ENCODE results near the gene ATP5ME. TPM values are rescaled to one million over a fixed set of nuclear protein-coding genes. Genes with fewer than 3 reads are reported as not detected.

Gene ATP5ME
- total and polyA plus RNA-seq, 2 of the 13 experiments (the other 11 are each of a cell fraction or from before 2014, with no cell fraction given) = 305 to 753 TPM

DNA sequence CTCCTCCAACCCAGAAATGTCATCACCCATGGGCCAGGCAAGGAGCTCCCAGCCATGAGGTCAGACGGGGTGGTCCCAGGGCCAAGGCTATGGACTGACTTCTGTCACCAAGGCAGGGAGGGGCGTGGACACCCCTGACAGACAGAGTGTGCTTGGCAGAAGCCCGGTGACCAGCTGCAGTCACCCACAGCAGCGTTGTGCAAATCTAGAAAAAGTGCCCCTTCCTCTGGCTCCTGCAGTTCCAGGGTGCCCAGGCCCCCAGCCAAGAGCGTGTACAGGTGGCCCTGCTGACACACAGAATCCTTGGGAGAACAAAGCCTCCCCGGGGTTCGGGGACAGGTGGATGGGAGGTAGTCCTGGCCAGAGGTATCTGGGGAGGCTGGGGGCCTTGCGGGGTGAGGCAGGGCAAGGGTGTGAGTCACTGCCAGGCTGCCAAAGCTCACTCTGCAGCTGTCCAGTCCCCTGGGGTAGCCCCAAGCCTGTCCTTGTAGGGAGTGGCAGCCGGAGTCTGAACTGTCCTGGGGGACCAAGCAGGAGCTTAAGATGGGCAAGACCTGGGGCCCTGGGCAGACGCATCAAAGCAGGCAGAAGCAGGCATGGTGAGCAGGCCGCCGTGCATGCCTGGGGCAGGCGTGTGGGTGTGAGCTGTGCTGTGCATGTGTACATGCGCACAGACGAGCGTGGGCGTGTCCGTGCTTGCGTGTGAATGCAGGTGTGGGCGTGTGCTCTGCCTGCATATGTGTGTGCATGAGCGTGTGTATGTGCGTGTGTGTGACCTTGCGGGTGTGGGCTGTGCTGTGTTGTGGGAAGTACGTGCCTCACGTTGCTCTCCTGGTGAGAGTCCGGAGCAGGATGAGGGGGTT is 3.6 kb upstream of the ATP5ME start (continued):
- TF ChIP-seq CHD4 (IDR thresholded peaks at IDR 0.05; ENCODE audit: borderline replicate concordance, low read length) = no peak
- TF ChIP-seq ZNF672 (CRISPR knock-in tag; IDR thresholded peaks at IDR 0.05) = 0 out of 2 replicates have a peak, but pooled peaks have one; percentile 56
- TF ChIP-seq, protein P1, sequence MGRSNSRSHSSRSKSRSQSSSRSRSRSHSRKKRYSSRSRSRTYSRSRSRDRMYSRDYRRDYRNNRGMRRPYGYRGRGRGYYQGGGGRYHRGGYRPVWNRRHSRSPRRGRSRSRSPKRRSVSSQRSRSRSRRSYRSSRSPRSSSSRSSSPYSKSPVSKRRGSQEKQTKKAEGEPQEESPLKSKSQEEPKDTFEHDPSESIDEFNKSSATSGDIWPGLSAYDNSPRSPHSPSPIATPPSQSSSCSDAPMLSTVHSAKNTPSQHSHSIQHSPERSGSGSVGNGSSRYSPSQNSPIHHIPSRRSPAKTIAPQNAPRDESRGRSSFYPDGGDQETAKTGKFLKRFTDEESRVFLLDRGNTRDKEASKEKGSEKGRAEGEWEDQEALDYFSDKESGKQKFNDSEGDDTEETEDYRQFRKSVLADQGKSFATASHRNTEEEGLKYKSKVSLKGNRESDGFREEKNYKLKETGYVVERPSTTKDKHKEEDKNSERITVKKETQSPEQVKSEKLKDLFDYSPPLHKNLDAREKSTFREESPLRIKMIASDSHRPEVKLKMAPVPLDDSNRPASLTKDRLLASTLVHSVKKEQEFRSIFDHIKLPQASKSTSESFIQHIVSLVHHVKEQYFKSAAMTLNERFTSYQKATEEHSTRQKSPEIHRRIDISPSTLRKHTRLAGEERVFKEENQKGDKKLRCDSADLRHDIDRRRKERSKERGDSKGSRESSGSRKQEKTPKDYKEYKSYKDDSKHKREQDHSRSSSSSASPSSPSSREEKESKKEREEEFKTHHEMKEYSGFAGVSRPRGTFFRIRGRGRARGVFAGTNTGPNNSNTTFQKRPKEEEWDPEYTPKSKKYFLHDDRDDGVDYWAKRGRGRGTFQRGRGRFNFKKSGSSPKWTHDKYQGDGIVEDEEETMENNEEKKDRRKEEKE (IDR thresholded peaks at IDR 0.05) = no peak
- TF ChIP-seq, protein P2, sequence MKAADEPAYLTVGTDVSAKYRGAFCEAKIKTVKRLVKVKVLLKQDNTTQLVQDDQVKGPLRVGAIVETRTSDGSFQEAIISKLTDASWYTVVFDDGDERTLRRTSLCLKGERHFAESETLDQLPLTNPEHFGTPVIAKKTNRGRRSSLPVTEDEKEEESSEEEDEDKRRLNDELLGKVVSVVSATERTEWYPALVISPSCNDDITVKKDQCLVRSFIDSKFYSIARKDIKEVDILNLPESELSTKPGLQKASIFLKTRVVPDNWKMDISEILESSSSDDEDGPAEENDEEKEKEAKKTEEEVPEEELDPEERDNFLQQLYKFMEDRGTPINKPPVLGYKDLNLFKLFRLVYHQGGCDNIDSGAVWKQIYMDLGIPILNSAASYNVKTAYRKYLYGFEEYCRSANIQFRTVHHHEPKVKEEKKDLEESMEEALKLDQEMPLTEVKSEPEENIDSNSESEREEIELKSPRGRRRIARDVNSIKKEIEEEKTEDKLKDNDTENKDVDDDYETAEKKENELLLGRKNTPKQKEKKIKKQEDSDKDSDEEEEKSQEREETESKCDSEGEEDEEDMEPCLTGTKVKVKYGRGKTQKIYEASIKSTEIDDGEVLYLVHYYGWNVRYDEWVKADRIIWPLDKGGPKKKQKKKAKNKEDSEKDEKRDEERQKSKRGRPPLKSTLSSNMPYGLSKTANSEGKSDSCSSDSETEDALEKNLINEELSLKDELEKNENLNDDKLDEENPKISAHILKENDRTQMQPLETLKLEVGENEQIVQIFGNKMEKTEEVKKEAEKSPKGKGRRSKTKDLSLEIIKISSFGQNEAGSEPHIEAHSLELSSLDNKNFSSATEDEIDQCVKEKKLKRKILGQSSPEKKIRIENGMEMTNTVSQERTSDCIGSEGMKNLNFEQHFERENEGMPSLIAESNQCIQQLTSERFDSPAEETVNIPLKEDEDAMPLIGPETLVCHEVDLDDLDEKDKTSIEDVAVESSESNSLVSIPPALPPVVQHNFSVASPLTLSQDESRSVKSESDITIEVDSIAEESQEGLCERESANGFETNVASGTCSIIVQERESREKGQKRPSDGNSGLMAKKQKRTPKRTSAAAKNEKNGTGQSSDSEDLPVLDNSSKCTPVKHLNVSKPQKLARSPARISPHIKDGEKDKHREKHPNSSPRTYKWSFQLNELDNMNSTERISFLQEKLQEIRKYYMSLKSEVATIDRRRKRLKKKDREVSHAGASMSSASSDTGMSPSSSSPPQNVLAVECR (CRISPR knock-in tag; IDR thresholded peaks at IDR 0.05; ENCODE audit: borderline replicate concordance) = peak; percentile 27; the same call in 1 of the 2 replicates
- TF ChIP-seq, protein P3, sequence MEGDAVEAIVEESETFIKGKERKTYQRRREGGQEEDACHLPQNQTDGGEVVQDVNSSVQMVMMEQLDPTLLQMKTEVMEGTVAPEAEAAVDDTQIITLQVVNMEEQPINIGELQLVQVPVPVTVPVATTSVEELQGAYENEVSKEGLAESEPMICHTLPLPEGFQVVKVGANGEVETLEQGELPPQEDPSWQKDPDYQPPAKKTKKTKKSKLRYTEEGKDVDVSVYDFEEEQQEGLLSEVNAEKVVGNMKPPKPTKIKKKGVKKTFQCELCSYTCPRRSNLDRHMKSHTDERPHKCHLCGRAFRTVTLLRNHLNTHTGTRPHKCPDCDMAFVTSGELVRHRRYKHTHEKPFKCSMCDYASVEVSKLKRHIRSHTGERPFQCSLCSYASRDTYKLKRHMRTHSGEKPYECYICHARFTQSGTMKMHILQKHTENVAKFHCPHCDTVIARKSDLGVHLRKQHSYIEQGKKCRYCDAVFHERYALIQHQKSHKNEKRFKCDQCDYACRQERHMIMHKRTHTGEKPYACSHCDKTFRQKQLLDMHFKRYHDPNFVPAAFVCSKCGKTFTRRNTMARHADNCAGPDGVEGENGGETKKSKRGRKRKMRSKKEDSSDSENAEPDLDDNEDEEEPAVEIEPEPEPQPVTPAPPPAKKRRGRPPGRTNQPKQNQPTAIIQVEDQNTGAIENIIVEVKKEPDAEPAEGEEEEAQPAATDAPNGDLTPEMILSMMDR (CRISPR knock-in tag; IDR thresholded peaks at IDR 0.05) = no peak
- TF ChIP-seq, protein P4, sequence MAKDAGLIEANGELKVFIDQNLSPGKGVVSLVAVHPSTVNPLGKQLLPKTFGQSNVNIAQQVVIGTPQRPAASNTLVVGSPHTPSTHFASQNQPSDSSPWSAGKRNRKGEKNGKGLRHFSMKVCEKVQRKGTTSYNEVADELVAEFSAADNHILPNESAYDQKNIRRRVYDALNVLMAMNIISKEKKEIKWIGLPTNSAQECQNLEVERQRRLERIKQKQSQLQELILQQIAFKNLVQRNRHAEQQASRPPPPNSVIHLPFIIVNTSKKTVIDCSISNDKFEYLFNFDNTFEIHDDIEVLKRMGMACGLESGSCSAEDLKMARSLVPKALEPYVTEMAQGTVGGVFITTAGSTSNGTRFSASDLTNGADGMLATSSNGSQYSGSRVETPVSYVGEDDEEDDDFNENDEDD (CRISPR knock-in tag; IDR thresholded peaks at IDR 0.05; ENCODE audit: borderline replicate concordance) = no peak; the same call in 1 of the 2 replicates
- TF ChIP-seq KDM4B (CRISPR knock-in tag; IDR thresholded peaks at IDR 0.05) = no peak
- no peak for TF ChIP-seq PPARG (CRISPR knock-in tag; conservative IDR thresholded peaks at IDR 0.05)
- no peak for TF ChIP-seq IKZF1 (IDR thresholded peaks at IDR 0.05)
- no peak for TF ChIP-seq GTF3A (CRISPR knock-in tag; conservative IDR thresholded peaks at IDR 0.05)
- no peak for TF ChIP-seq TAF15 (IDR thresholded peaks at IDR 0.05; ENCODE audit: low read depth, low read length, poor library complexity, severe bottlenecking)
- TF ChIP-seq FOSL2 (CRISPR knock-in tag; IDR thresholded peaks at IDR 0.05) = peak; percentile 54
- TF ChIP-seq TARDBP (CRISPR knock-in tag; IDR thresholded peaks at IDR 0.05) = no peak
- TF ChIP-seq SPEN (CRISPR knock-in tag; IDR thresholded peaks at IDR 0.05; ENCODE audit: low read depth) = no peak
- TF ChIP-seq ATAD3A (CRISPR knock-in tag; IDR thresholded peaks at IDR 0.05) = no peak
- TF ChIP-seq ZNF383 (CRISPR knock-in tag; IDR thresholded peaks at IDR 0.05; ENCODE audit: borderline replicate concordance) = no peak
- no peak for TF ChIP-seq ZNF317 (CRISPR knock-in tag; IDR thresholded peaks at IDR 0.05)
- TF ChIP-seq BORCS8-MEF2B (CRISPR knock-in tag; IDR thresholded peaks at IDR 0.05) = peak; percentile 0; the same call in 1 of the 2 replicates
- TF ChIP-seq JDP2 (CRISPR knock-in tag; IDR thresholded peaks at IDR 0.05; ENCODE audit: borderline replicate concordance) = no peak
- no peak for TF ChIP-seq HOXA9 (CRISPR knock-in tag; IDR thresholded peaks at IDR 0.05; ENCODE audit: borderline replicate concordance)

Data from HepG2 (cell line).